GM23338 (cell line): ENCODE measurements around the gene FPR1. TPM values are rescaled to one million over a fixed set of nuclear protein-coding genes. Genes with fewer than 3 reads are reported as not detected.
A peak's percentile ranks its signal among the peaks of the same experiment; 100 is the strongest.

Experiments
- ATAC-seq: fragments of 200-7000 bp; cut with Tn5 transposase; 3 replicates; pipeline ENCODE4 v1.9.1; 2020
- DNase-seq: peaks from one replicate; pipeline ENCODE4 v3.0.0-alpha.2; 2015; ENCODE audit warnings: low spot score
- H2AFZ ChIP-seq: fragments of 200-600 bp; sonication (generic); 2 replicates; pipeline ENCODE4 v1.8.0; 2016; ENCODE audit warnings: antibody characterized with exemption, mild to moderate bottlenecking, moderate library complexity
- H3F3A ChIP-seq: fragments of 200-600 bp; sonication (generic); replicated peaks from 2 replicates; pipeline ENCODE4 v1.8.0; 2017; ENCODE audit warnings: antibody characterized with exemption, mixed run types, low read depth
- H3K27ac ChIP-seq: fragments of 200-600 bp; sonication (generic); 2 replicates; pipeline ENCODE4 v1.6.1; 2016; ENCODE audit warnings: low read depth
- H3K27me3 ChIP-seq: fragments of 200-600 bp; sonication (generic); 2 replicates; pipeline ENCODE4 v1.8.0; 2016; ENCODE audit warnings: mild to moderate bottlenecking, mixed run types, moderate library complexity; ENCODE audit not compliant: insufficient read depth
- H3K36me3 ChIP-seq: fragments of 200-600 bp; sonication (generic); 2 replicates; pipeline ENCODE4 v1.8.0; 2016; ENCODE audit warnings: mild to moderate bottlenecking; ENCODE audit not compliant: insufficient read depth
- H3K4me1 ChIP-seq: fragments of 200-600 bp; sonication (generic); 2 replicates; pipeline ENCODE4 v1.8.0; 2016; ENCODE audit warnings: mild to moderate bottlenecking, moderate library complexity; ENCODE audit not compliant: insufficient read depth
- H3K4me2 ChIP-seq: fragments of 200-600 bp; sonication (generic); 2 replicates; pipeline ENCODE4 v1.7.1; 2017; ENCODE audit warnings: mixed run types
- H3K4me3 ChIP-seq: fragments of 200-600 bp; sonication (generic); 2 replicates; pipeline ENCODE4 v1.6.1; 2016; ENCODE audit warnings: mixed run types
- H3K79me2 ChIP-seq: fragments of 200-600 bp; sonication (generic); replicated peaks from 2 replicates; pipeline ENCODE4 v1.8.0; 2017; ENCODE audit warnings: mild to moderate bottlenecking; ENCODE audit not compliant: insufficient read depth
- H3K9me2 ChIP-seq: fragments of 200-600 bp; sonication (generic); 2 replicates; pipeline ENCODE4 v1.8.0; 2017; ENCODE audit not compliant: insufficient read depth
- H4K20me1 ChIP-seq: fragments of 200-600 bp; sonication (generic); replicated peaks from 2 replicates; pipeline ENCODE4 v1.8.0; 2017; ENCODE audit warnings: mild to moderate bottlenecking; ENCODE audit not compliant: insufficient read depth
- H3K27ac Mint-ChIP-seq: 2 replicates; pipeline ENCODE4 v1.8.0; 2020; ENCODE audit warnings: inconsistent platforms, mild to moderate bottlenecking, moderate library complexity, mixed read lengths
- H3K27me3 Mint-ChIP-seq: 3 replicates; pipeline ENCODE4 v1.8.0; 2022; ENCODE audit warnings: low read depth, mild to moderate bottlenecking, moderate library complexity, mixed read lengths, inconsistent platforms; ENCODE audit not compliant: insufficient read depth, poor library complexity
- H3K36me3 Mint-ChIP-seq: 3 replicates; pipeline ENCODE4 v1.8.0; 2021; ENCODE audit warnings: low read depth, mild to moderate bottlenecking, inconsistent platforms, moderate library complexity, mixed read lengths
- H3K4me1 Mint-ChIP-seq: 3 replicates; pipeline ENCODE4 v1.8.0; 2020; ENCODE audit warnings: mild to moderate bottlenecking, inconsistent platforms, mixed read lengths
- H3K4me3 Mint-ChIP-seq: 3 replicates; pipeline ENCODE4 v1.8.0; 2021; ENCODE audit warnings: moderate library complexity, mild to moderate bottlenecking, inconsistent platforms, mixed read lengths
- H3K9me3 Mint-ChIP-seq: 3 replicates; pipeline ENCODE4 v1.8.0; 2020; ENCODE audit warnings: moderate library complexity, mild to moderate bottlenecking, inconsistent platforms, mixed read lengths
- CREB1 ChIP-seq: fragments of 250-450 bp; sonication (Bioruptor Pico); IDR thresholded peaks from 2 replicates; pipeline ENCODE4 v1.5.0; 2020; ENCODE audit warnings: low read depth, mild to moderate bottlenecking, moderate library complexity
- CTCF ChIP-seq, 2 experiments: fragments of 200-600 bp in 1 of 2; sonication (generic) in 1 of 2; conservative IDR thresholded peaks; 2 replicates each; pipeline versions ENCODE4 v1.5.1 to v1.6.1; 2016 to 2017; ENCODE audit warnings: antibody characterized with exemption in 2 of 2, low read depth in 2 of 2, mild to moderate bottlenecking in 2 of 2, moderate library complexity in 1 of 2
- ETS1 ChIP-seq: IDR thresholded peaks from 2 replicates; pipeline ENCODE4 v1.6.1; 2016; ENCODE audit warnings: antibody characterized with exemption
- EZH2 ChIP-seq: fragments of 200-600 bp; sonication (generic); IDR thresholded peaks from one replicate; pipeline ENCODE4 v1.8.0; 2017; ENCODE audit warnings: antibody characterized with exemption, mild to moderate bottlenecking, low read depth; ENCODE audit not compliant: unreplicated experiment
- EZH2phosphoT487 ChIP-seq: fragments of 200-600 bp; sonication (generic); IDR thresholded peaks from one replicate; pipeline ENCODE4 v1.8.1; 2018; ENCODE audit warnings: antibody characterized with exemption; ENCODE audit not compliant: unreplicated experiment
- JUNB ChIP-seq: IDR thresholded peaks from one replicate; pipeline ENCODE4 v1.6.1; 2016; ENCODE audit warnings: antibody characterized with exemption; ENCODE audit not compliant: unreplicated experiment
- NANOG ChIP-seq: IDR thresholded peaks from 2 replicates; pipeline ENCODE4 v1.6.1; 2016; ENCODE audit warnings: antibody characterized with exemption, borderline replicate concordance
- POLR2AphosphoS5 ChIP-seq: IDR thresholded peaks from 2 replicates; pipeline ENCODE4 v1.6.1; 2016; ENCODE audit warnings: antibody characterized with exemption, low read depth
- REST ChIP-seq: IDR thresholded peaks from one replicate; pipeline ENCODE4 v1.6.1; 2018; ENCODE audit warnings: antibody characterized with exemption; ENCODE audit not compliant: unreplicated experiment
- STAT1 ChIP-seq: IDR thresholded peaks from one replicate; pipeline ENCODE4 v1.6.1; 2016; ENCODE audit warnings: antibody characterized with exemption; ENCODE audit not compliant: unreplicated experiment
- ZNF114 ChIP-seq: fragments of 250-450 bp; sonication (Bioruptor Pico); IDR thresholded peaks from 2 replicates; pipeline ENCODE4 v1.5.0; 2020; ENCODE audit warnings: mild to moderate bottlenecking, moderate library complexity
- ZNF331 ChIP-seq: fragments of 250-450 bp; sonication (Bioruptor Pico); IDR thresholded peaks from 2 replicates; pipeline ENCODE4 v1.5.0; 2020; ENCODE audit warnings: low read depth, mild to moderate bottlenecking, moderate library complexity
- ZNF462 ChIP-seq: fragments of 250-450 bp; sonication (Bioruptor Pico); IDR thresholded peaks from 2 replicates; pipeline ENCODE4 v1.5.0; 2020; ENCODE audit warnings: mild to moderate bottlenecking, moderate library complexity
- polyA plus RNA-seq: library from polyadenylated mRNA; unstranded; fragments of >200 nt; fragmentation: Nextera tagmentation; extraction: Ambion mirVana; gene quantifications from 2 replicates; pipeline ENCODE4 v1.2.1, GENCODE V29; 2016
- total RNA-seq: library from RNA; depleted of rRNA; stranded (reverse); fragments of >200 nt; shearing (Covaris generic); gene quantifications from 2 replicates; pipeline ENCODE4 v1.2.3, GENCODE V29; 2014

FPR1 gene
- total and polyA plus RNA-seq, 2 experiments from 2014 or later = not detected

GRCh38 chr19:51726049-51726448 lies 25.6 kb downstream of the FPR1 start:
- peaks cover 8% of the 10 kb centered on the region; the same call in 1 of the 2 replicates for H3K27me3 ChIP-seq
- no peaks in the 10 kb centered on the region for H3F3A ChIP-seq
- H3K27me3 Mint-ChIP-seq = peaks cover 19% of the 10 kb centered on the region
- H3K4me2 ChIP-seq = no peak overlapping the region; the same call in 1 of the 2 replicates
- H3K9me2 ChIP-seq = no peaks in the 10 kb centered on the region
- H3K4me3 Mint-ChIP-seq = no peak overlapping the region
- ATAC-seq = peak; percentile 77
- no peak overlapping the region for H3K27ac ChIP-seq
- H3K36me3 ChIP-seq = no peaks in the 10 kb centered on the region
- peaks cover 23% of the 10 kb centered on the region for H3K9me3 Mint-ChIP-seq
- no peak overlapping the region for H3K4me3 ChIP-seq
- peak; percentile 40 for DNase-seq
- H3K79me2 ChIP-seq = no peaks in the 10 kb centered on the region
- H3K27ac Mint-ChIP-seq = no peak overlapping the region
- H3K36me3 Mint-ChIP-seq = peaks cover 7% of the 10 kb centered on the region
- H3K4me1 Mint-ChIP-seq = peaks cover 28% of the 10 kb centered on the region
- H4K20me1 ChIP-seq = no peaks in the 10 kb centered on the region
- no peak for TF ChIP-seq ZNF462 (CRISPR knock-in tag)
- TF ChIP-seq JUNB = no peak
- TF ChIP-seq EZH2 = no peak
- no peak for TF ChIP-seq POLR2AphosphoS5
- TF ChIP-seq REST = no peak
- no peak for TF ChIP-seq ZNF114 (CRISPR knock-in tag)
- no peak for TF ChIP-seq CREB1 (CRISPR knock-in tag)
- TF ChIP-seq CTCF (conservative IDR thresholded peaks at IDR 0.05; ENCODE audit: low read depth in 2 of 2) = no peak
- no peak for TF ChIP-seq EZH2phosphoT487
- no peak for TF ChIP-seq NANOG
- no peak for TF ChIP-seq ZNF331
- no peak for TF ChIP-seq ETS1
- TF ChIP-seq STAT1 = no peak
- no peak overlapping the region for H2AFZ ChIP-seq
- H3K4me1 ChIP-seq = peaks cover 12% of the 10 kb centered on the region; the same call in 1 of the 2 replicates
